ENCODE results near the gene RFC2. TPM values are rescaled to one million over a fixed set of nuclear protein-coding genes. Genes with fewer than 3 reads are reported as not detected.

RFC2 gene
- total RNA-seq, 1 experiment from 2014 or later, result 75.6 TPM

- Mint-ChIP-seq H3K27me3 (ENCODE audit: insufficient read depth, unreplicated experiment) (no peaks in the 10 kb centered on the region), H3K27ac (ENCODE audit: unreplicated experiment) (no peak overlapping the region), H3K9me3 (ENCODE audit: unreplicated experiment) (no peaks in the 10 kb centered on the region), H3K4me1 (ENCODE audit: low read depth, unreplicated experiment) (peaks cover 14% of the 10 kb centered on the region), H3K4me3 (ENCODE audit: unreplicated experiment) (no peak overlapping the region), H3K36me3 (ENCODE audit: insufficient read depth, unreplicated experiment) (peaks cover 14% of the 10 kb centered on the region)
- Histone ChIP-seq H3K36me3 (ENCODE audit: control insufficient read depth, insufficient read depth, low read length) (no peaks in the 10 kb centered on the region), H3K9me3 (no peaks in the 10 kb centered on the region), H3K4me3 (ENCODE audit: low read depth, low read length) (no peak overlapping the region), H3K27me3 (replicated peaks; ENCODE audit: control insufficient read depth, insufficient read depth, low read length) (no peaks in the 10 kb centered on the region), H3K4me1 (peaks cover 22% of the 10 kb centered on the region)
- no TSS peak for BruUV-seq (replicated peaks)
- TF ChIP-seq, protein P1, sequence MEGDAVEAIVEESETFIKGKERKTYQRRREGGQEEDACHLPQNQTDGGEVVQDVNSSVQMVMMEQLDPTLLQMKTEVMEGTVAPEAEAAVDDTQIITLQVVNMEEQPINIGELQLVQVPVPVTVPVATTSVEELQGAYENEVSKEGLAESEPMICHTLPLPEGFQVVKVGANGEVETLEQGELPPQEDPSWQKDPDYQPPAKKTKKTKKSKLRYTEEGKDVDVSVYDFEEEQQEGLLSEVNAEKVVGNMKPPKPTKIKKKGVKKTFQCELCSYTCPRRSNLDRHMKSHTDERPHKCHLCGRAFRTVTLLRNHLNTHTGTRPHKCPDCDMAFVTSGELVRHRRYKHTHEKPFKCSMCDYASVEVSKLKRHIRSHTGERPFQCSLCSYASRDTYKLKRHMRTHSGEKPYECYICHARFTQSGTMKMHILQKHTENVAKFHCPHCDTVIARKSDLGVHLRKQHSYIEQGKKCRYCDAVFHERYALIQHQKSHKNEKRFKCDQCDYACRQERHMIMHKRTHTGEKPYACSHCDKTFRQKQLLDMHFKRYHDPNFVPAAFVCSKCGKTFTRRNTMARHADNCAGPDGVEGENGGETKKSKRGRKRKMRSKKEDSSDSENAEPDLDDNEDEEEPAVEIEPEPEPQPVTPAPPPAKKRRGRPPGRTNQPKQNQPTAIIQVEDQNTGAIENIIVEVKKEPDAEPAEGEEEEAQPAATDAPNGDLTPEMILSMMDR (IDR thresholded peaks at IDR 0.05; ENCODE audit: insufficient read depth in 1 of 2, low read depth in 1 of 2, low read length in 1 of 2, severe bottlenecking in 1 of 2, unreplicated experiment in 1 of 2), result no peak
- ChIA-PET CTCF (interaction anchor here (2.0 kb wide), 1 partner anchor 9 kb away, joined by 11 read pairs; no protein-coding TSS in a partner anchor), POLR2A (no interaction called here)
- DNase-seq, result peak; percentile 61 to 79
- intact Hi-C loops (cut with micrococcal nuclease; ENCODE audit: unreplicated experiment), result no loop called here
Measured at GRCh38 chr7:74284781-74285259, 30.6 kb upstream of the RFC2 start.

- Mint-ChIP-seq H3K9me3 (ENCODE audit: unreplicated experiment) (no peaks in the 10 kb centered on the region), H3K4me1 (ENCODE audit: low read depth, unreplicated experiment) (peaks cover 20% of the 10 kb centered on the region), H3K4me3 (ENCODE audit: unreplicated experiment) (no peak overlapping the region), H3K27ac (ENCODE audit: unreplicated experiment) (no peak overlapping the region), H3K36me3 (ENCODE audit: insufficient read depth, unreplicated experiment) (peaks cover 10% of the 10 kb centered on the region), H3K27me3 (ENCODE audit: insufficient read depth, unreplicated experiment) (no peaks in the 10 kb centered on the region)
- peaks cover 30% of the 10 kb centered on the region for H3K4me1 ChIP-seq
- ChIA-PET CTCF (interaction anchor here (0.5 to 2.0 kb wide), 2 partner anchors 9 to 168 kb away, joined by 4 to 11 read pairs; no protein-coding TSS in a partner anchor), POLR2A (no interaction called here)
- BruUV-seq (replicated peaks), result no TSS peak
- TF ChIP-seq, protein P1 (IDR thresholded peaks at IDR 0.05; ENCODE audit: insufficient read depth in 1 of 2, low read depth in 1 of 2, low read length in 1 of 2, severe bottlenecking in 1 of 2, unreplicated experiment in 1 of 2), result no peak
- H3K9me3 ChIP-seq, result no peaks in the 10 kb centered on the region
- no peak for DNase-seq
- H3K27me3 ChIP-seq (replicated peaks; ENCODE audit: control insufficient read depth, insufficient read depth, low read length), result no peaks in the 10 kb centered on the region
- intact Hi-C loops (cut with micrococcal nuclease; ENCODE audit: unreplicated experiment), result no loop called here
- H3K36me3 ChIP-seq (ENCODE audit: control insufficient read depth, insufficient read depth, low read length), result no peaks in the 10 kb centered on the region
- H3K4me3 ChIP-seq (ENCODE audit: low read depth, low read length), result no peak overlapping the region
Measured at GRCh38 chr7:74283858-74284447, 29.8 kb upstream of the RFC2 start.

- Mint-ChIP-seq H3K36me3 (ENCODE audit: insufficient read depth, unreplicated experiment) (peaks cover 8% of the 10 kb centered on the region), H3K27ac (ENCODE audit: unreplicated experiment) (no peak overlapping the region), H3K27me3 (ENCODE audit: insufficient read depth, unreplicated experiment) (no peaks in the 10 kb centered on the region), H3K9me3 (ENCODE audit: unreplicated experiment) (no peaks in the 10 kb centered on the region), H3K4me1 (ENCODE audit: low read depth, unreplicated experiment) (peaks cover 20% of the 10 kb centered on the region), H3K4me3 (ENCODE audit: unreplicated experiment) (no peak overlapping the region)
- H3K4me1 ChIP-seq, result peaks cover 35% of the 10 kb centered on the region
- POLR2A ChIA-PET, result interaction anchor here (0.6 kb wide), 1 partner anchor 50 kb away, joined by 9 read pairs; no protein-coding TSS in a partner anchor
- no peaks in the 10 kb centered on the region for H3K9me3 ChIP-seq
- no TSS peak for BruUV-seq (replicated peaks)
- no peak for DNase-seq
- H3K36me3 ChIP-seq (ENCODE audit: control insufficient read depth, insufficient read depth, low read length), result no peaks in the 10 kb centered on the region
- intact Hi-C loops (cut with micrococcal nuclease; ENCODE audit: unreplicated experiment), result no loop called here
- H3K27me3 ChIP-seq (replicated peaks; ENCODE audit: control insufficient read depth, insufficient read depth, low read length), result no peaks in the 10 kb centered on the region
- TF ChIP-seq, protein P1 (IDR thresholded peaks at IDR 0.05; ENCODE audit: insufficient read depth in 1 of 2, low read depth in 1 of 2, low read length in 1 of 2, severe bottlenecking in 1 of 2, unreplicated experiment in 1 of 2), result no peak
- CTCF ChIA-PET, result interaction anchor here (0.6 to 0.7 kb wide), 3 partner anchors 8 to 252 kb away, joined by 3 to 4 read pairs (median 4); no protein-coding TSS in a partner anchor
- H3K4me3 ChIP-seq (ENCODE audit: low read depth, low read length), result no peak overlapping the region
Measured at GRCh38 chr7:74282748-74283459, 28.7 kb upstream of the RFC2 start.
